Right lobe of liver (tissue), 6 donors: ENCODE measurements around the gene SYTL4. TPM values are rescaled to one million over a fixed set of nuclear protein-coding genes. Genes with fewer than 3 reads are reported as not detected.

Experiments used
- ATAC-seq, 4 donors: fragments of 200-7000 bp; cut with Tn5 transposase; one replicate each; pipeline ENCODE4 v1.9.1; 2020; ENCODE audit warnings: mild to moderate bottlenecking in 4 of 4, moderate library complexity in 4 of 4
- DNase-seq, 3 donors: peaks; one replicate each; pipeline ENCODE4 v3.0.0-alpha.2; 2020
- H3K27ac ChIP-seq, 3 donors: fragments of 200-600 bp; one replicate each; pipeline ENCODE4 v1.8.0; 2022
- H3K27me3 ChIP-seq, 2 donors: fragments of 200-600 bp; one replicate each; pipeline ENCODE4 v1.8.0; 2022
- H3K36me3 ChIP-seq, 4 donors: fragments of 200-600 bp; sonication (generic) in 1 of 4; one replicate each; pipeline versions ENCODE4 v1.5.1 to v1.8.0; 2017 to 2022; ENCODE audit warnings: control low read depth in 1 of 4
- H3K4me1 ChIP-seq, 4 donors: fragments of 200-600 bp; sonication (generic) in 1 of 4; one replicate each; pipeline versions ENCODE4 v1.5.1 to v1.8.0; 2017 to 2022; ENCODE audit warnings: control low read depth in 1 of 4
- H3K4me3 ChIP-seq, 3 donors: fragments of 200-600 bp; one replicate each; pipeline ENCODE4 v1.8.0; 2022
- H3K9me3 ChIP-seq, 4 donors: fragments of 200-600 bp; sonication (generic) in 1 of 4; one replicate each; pipeline versions ENCODE4 v1.5.1 to v1.8.0; 2017 to 2022; ENCODE audit warnings: control low read depth in 1 of 4
- POLR2A ChIP-seq: fragments of 450-650 bp; IDR thresholded peaks from one replicate; pipeline ENCODE4 v1.6.1; 2017; ENCODE audit warnings: antibody characterized with exemption, mild to moderate bottlenecking
- WGBS: methylation state at CpG from one replicate; pipeline ENCODE4 v1.1.6; 2018; ENCODE audit warnings: low coverage, low lambda C conversion rate; ENCODE audit not compliant: insufficient coverage; ENCODE audit errors: missing lambda C conversion rate; 5-methylcytosine and 5-hydroxymethylcytosine counted together
- intact Hi-C, 2 donors: fragments of 100-400 bp; cut with DNase I; formaldehyde crosslinking; loops; one replicate each; pipeline versions ENCODE4 v1.11.2 to v1.14.1; 2022
- total RNA-seq, 6 experiments: library from RNA; depleted of rRNA in 2 of 6; stranded (reverse); fragments of >200 nt in 2 of 6; fragmentation: NEBNext Ultra II Directional in 3 of 6; extraction: Animal tissue kit (Norgen Biotek cat#: 25700) in 3 of 6; gene quantifications; one replicate each; pipeline versions ENCODE4 v1.1.0 to v1.2.4, GENCODE V29; 2016 to 2023
- TF ChIP-seq, protein P1 (sequence below), 4 donors: fragments of 200-600 bp in 3 of 4; fragments of 450-650 bp in 1 of 4; IDR thresholded peaks; one replicate each; pipeline versions ENCODE4 v1.5.1 to v1.8.0; 2016 to 2022; ENCODE audit warnings: antibody characterized with exemption in 4 of 4, mild to moderate bottlenecking in 2 of 4
- donor health status: DM: no; HTN: yes; CAD: no.
- donor health status: DM: no; HTN: no; CAD: no.
- donor health status: DM: no; HTN: no; CAD: no.
- donor health status: DM: no; HTN: yes; CAD: no.
- donor health status: DM: no; HTN: yes; CAD: no.

Gene SYTL4
- total RNA-seq, 6 experiments from 2014 or later: 7.0 to 24.0 (median 15.2) TPM

DNA sequence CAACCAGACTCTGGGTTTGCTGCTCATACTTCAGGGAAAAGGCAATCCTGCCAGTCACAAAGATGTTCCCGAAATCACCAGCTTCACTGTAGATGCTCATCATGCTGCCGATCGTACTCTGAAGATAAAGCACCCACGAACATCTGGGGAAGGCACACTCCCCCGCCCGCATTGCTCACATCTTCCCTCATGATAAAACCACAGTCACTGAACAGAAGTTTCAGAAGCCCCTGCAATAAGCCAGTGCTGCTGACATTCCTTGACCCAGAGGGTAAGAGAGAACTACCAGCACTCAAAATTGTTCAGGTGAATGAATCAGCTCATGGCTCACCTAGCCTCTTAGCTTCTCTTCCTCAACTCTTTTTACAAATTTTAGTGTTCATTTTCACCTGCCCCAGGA lies 44.8 kb downstream of the SYTL4 start:
- intact Hi-C loops: loop anchor here (5.0 kb wide), 1 partner anchor 80 kb away; no protein-coding TSS in a partner anchor
- DNase-seq (no peak), ATAC-seq (no peak)
- no peaks in the 10 kb centered on the region for H3K9me3 ChIP-seq
- 49% methylated on average over 6 of the region's 6 CpGs for WGBS
- H3K27ac ChIP-seq: no peak overlapping the region
- H3K36me3 ChIP-seq: peaks cover 0 to 13% (median 0%) of the 10 kb centered on the region in 4 donors
- TF ChIP-seq POLR2A: no peak
- TF ChIP-seq, protein P1, sequence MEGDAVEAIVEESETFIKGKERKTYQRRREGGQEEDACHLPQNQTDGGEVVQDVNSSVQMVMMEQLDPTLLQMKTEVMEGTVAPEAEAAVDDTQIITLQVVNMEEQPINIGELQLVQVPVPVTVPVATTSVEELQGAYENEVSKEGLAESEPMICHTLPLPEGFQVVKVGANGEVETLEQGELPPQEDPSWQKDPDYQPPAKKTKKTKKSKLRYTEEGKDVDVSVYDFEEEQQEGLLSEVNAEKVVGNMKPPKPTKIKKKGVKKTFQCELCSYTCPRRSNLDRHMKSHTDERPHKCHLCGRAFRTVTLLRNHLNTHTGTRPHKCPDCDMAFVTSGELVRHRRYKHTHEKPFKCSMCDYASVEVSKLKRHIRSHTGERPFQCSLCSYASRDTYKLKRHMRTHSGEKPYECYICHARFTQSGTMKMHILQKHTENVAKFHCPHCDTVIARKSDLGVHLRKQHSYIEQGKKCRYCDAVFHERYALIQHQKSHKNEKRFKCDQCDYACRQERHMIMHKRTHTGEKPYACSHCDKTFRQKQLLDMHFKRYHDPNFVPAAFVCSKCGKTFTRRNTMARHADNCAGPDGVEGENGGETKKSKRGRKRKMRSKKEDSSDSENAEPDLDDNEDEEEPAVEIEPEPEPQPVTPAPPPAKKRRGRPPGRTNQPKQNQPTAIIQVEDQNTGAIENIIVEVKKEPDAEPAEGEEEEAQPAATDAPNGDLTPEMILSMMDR (IDR thresholded peaks at IDR 0.05): no peak
- H3K4me3 ChIP-seq: no peak overlapping the region
- no peaks in the 10 kb centered on the region for H3K4me1 ChIP-seq
- no peaks in the 10 kb centered on the region for H3K27me3 ChIP-seq

DNA sequence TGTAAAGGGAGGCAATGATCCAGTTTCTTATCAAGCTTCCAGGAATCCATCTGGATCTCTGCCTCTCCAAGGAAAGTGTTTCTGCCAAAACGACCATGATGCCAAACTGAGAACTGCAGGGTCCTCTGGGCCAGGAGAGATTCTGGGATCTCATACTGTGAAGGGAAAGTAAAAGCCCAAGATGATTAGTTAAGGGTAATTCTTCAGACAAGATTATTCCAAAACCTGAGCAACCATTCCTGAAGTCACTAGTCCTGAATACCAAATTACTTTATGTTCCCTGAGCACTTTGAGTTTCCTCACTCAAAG lies 46.0 kb downstream of the SYTL4 start:
- DNase-seq: no peak
- H3K4me1 ChIP-seq: no peaks in the 10 kb centered on the region
- no peak overlapping the region for H3K4me3 ChIP-seq
- H3K9me3 ChIP-seq: no peaks in the 10 kb centered on the region
- no peak for TF ChIP-seq POLR2A
- TF ChIP-seq, protein P1 (IDR thresholded peaks at IDR 0.05): no peak
- H3K27ac ChIP-seq: no peak overlapping the region
- H3K27me3 ChIP-seq: no peaks in the 10 kb centered on the region
- no peak for ATAC-seq
- 0% methylated on average over 1 of the region's 1 CpG for WGBS
- intact Hi-C loops: loop anchor here (5.0 kb wide), 1 partner anchor 81 kb away; no protein-coding TSS in a partner anchor
- peaks cover 0 to 13% (median 0%) of the 10 kb centered on the region in 4 donors for H3K36me3 ChIP-seq

DNA sequence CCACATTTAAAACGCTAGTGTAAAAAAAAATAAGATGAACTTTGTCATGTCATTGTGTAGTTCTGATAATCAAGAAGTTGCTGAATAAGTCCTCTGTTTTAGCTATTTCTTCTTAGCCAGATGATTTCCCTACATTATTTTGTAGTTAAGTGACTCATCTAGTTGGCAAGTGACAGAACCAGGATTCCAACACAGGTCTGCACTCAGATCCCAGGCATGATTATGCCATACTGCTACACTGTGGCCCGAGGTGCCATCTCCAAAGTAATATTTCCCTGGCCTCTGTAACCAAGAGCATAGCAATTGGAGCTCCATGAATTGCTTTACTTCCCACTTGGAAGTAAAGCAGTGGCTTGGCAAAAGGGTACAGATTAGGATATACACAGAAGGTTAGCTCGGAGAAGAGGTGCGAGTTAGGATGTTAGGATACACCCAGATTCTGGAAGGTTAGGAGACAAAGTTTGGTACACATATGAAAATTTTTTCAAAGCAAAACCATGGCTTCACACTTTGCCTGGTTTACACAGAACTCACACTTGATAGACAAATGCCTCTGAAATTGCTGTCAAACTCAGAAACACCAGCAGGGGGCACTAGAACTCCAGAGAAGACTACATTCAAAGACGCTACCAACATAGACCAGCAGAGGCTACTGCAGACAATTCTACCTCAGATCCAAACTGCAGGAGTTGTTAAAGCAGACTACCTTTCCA lies 46.5 kb downstream of the SYTL4 start:
- H3K4me1 ChIP-seq: no peaks in the 10 kb centered on the region
- DNase-seq (peak in 2 of 3 donors; percentile 25 to 56), ATAC-seq (peak; percentile 97 to 99 (median 97))
- no peaks in the 10 kb centered on the region for H3K9me3 ChIP-seq
- intact Hi-C loops: loop anchor here (5.0 kb wide), 1 partner anchor 82 kb away; no protein-coding TSS in a partner anchor
- H3K27me3 ChIP-seq: no peaks in the 10 kb centered on the region
- peaks cover 0 to 13% (median 0%) of the 10 kb centered on the region in 4 donors for H3K36me3 ChIP-seq
- no peak overlapping the region for H3K27ac ChIP-seq
- no peak overlapping the region for H3K4me3 ChIP-seq
- TF ChIP-seq, protein P1 (IDR thresholded peaks at IDR 0.05): peak; percentile 87 to 99 (median 90)
- TF ChIP-seq POLR2A: no peak
- 17% methylated on average over 5 of the region's 5 CpGs for WGBS

DNA sequence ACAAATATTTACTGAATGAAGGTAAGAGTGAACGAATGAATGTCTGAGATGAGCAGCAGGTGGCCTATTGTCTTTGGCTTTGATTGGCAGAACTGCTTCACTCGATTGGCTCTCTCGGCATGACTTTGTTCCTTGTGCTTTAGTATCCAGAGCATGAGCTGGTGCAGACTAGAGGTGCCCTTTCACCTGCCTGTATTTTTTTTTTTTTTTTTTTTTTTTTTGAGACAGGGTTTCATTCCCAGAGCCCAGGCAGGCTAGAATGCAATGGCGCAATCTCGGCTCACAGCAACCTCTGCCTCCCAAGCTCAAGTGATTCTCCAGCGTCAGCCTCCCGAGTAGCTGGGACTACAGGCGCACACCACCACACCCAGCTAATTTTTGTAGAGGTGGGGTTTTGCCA lies 49.0 kb downstream of the SYTL4 start:
- H3K36me3 ChIP-seq: peaks cover 0 to 6% (median 0%) of the 10 kb centered on the region in 4 donors
- 50% methylated on average over 4 of the region's 8 CpGs for WGBS
- intact Hi-C loops: no loop called here
- no peaks in the 10 kb centered on the region for H3K4me1 ChIP-seq
- H3K27me3 ChIP-seq: no peaks in the 10 kb centered on the region
- no peak overlapping the region for H3K27ac ChIP-seq
- ATAC-seq (peak; percentile 24 to 59 (median 42)), DNase-seq (no peak)
- TF ChIP-seq, protein P1 (IDR thresholded peaks at IDR 0.05): no peak
- TF ChIP-seq POLR2A: no peak
- H3K4me3 ChIP-seq: no peak overlapping the region
- H3K9me3 ChIP-seq: no peaks in the 10 kb centered on the region
